ENCODE results near the gene SLC4A4.

- TF ChIP-seq CTCF (IDR thresholded peaks at IDR 0.05) (no peak), SMC3 (IDR thresholded peaks at IDR 0.05; ENCODE audit: low read depth, low read length) (no peak), REST (IDR thresholded peaks at IDR 0.05; ENCODE audit: low read depth, low read length) (no peak), GATA2 (CRISPR knock-in tag; IDR thresholded peaks at IDR 0.05) (no peak), RAD21 (IDR thresholded peaks at IDR 0.05; ENCODE audit: low read length) (no peak), NFIC (IDR thresholded peaks at IDR 0.05; ENCODE audit: borderline replicate concordance) (no peak), NRF1 (IDR thresholded peaks at IDR 0.05; ENCODE audit: low read depth, low read length) (no peak)
These were observed 193.6 kb downstream of the SLC4A4 start for GRCh38 chr4:71532407-71532806.
